Measurements from ENCODE around the gene PPFIBP1.
"Not testable (repeated sequence)": the region's sequence is repeated elsewhere in the genome, so short reads cannot be mapped to it uniquely, and the experiment has no call there.

The PPFIBP1 gene

GRCh38 chr12:27631365-27631764, 107.4 kb downstream of the PPFIBP1 start:
- Histone ChIP-seq H3K27ac (ENCODE audit: low read length) (no peak overlapping the region), H3K9me3 (ENCODE audit: insufficient read depth, low read length) (no peaks in the 10 kb centered on the region), H4K20me1 (ENCODE audit: insufficient read depth, low read length) (no peaks in the 10 kb centered on the region), H3K27me3 (ENCODE audit: low read depth, low read length) (peaks cover 3% of the 10 kb centered on the region; the same call in 1 of the 2 replicates), H3K4me2 (ENCODE audit: low read length) (no peak overlapping the region), H3K4me3 (ENCODE audit: low read length) (no peak overlapping the region), H3K4me1 (ENCODE audit: low read length) (no peaks in the 10 kb centered on the region), H3K9ac (ENCODE audit: low read length) (no peak overlapping the region), H3K36me3 (replicated peaks; ENCODE audit: low read depth, low read length) (no peaks in the 10 kb centered on the region), H2AFZ (ENCODE audit: low read depth, low read length) (no peak overlapping the region), H3K79me2 (ENCODE audit: low read length) (no peaks in the 10 kb centered on the region)
- TF ChIP-seq EZH2phosphoT487 (IDR thresholded peaks at IDR 0.05; ENCODE audit: low read depth) = no peak
- TF ChIP-seq CTCF (IDR thresholded peaks at IDR 0.05; ENCODE audit: low read depth, low read length) = no peak

- no peak overlapping the region for H3K27ac ChIP-seq (ENCODE audit: low read length)
- no peak overlapping the region for H3K4me2 ChIP-seq (ENCODE audit: low read length)
- no peaks in the 10 kb centered on the region for H3K9me3 ChIP-seq (ENCODE audit: insufficient read depth, low read length)
- no peak overlapping the region for H3K4me3 ChIP-seq (ENCODE audit: low read length)
- H3K36me3 ChIP-seq (replicated peaks; ENCODE audit: low read depth, low read length) = no peaks in the 10 kb centered on the region
- peaks cover 3% of the 10 kb centered on the region; the same call in 1 of the 2 replicates for H3K27me3 ChIP-seq (ENCODE audit: low read depth, low read length)
- no peaks in the 10 kb centered on the region for H3K4me1 ChIP-seq (ENCODE audit: low read length)
- no peaks in the 10 kb centered on the region for H3K79me2 ChIP-seq (ENCODE audit: low read length)
- no peak overlapping the region for H3K9ac ChIP-seq (ENCODE audit: low read length)
- TF ChIP-seq CTCF (IDR thresholded peaks at IDR 0.05; ENCODE audit: low read depth, low read length) (no peak), EZH2phosphoT487 (IDR thresholded peaks at IDR 0.05; ENCODE audit: low read depth) (no peak)
- H2AFZ ChIP-seq (ENCODE audit: low read depth, low read length) = no peak overlapping the region
- H4K20me1 ChIP-seq (ENCODE audit: insufficient read depth, low read length) = no peaks in the 10 kb centered on the region
Observed at GRCh38 chr12:27631813-27632491, 107.9 kb downstream of the PPFIBP1 start.

GRCh38 chr12:27635349-27635972, 111.5 kb downstream of the PPFIBP1 start:
- no peak overlapping the region for H3K9ac ChIP-seq (ENCODE audit: low read length)
- H2AFZ ChIP-seq (ENCODE audit: low read depth, low read length) = no peak overlapping the region
- no peaks in the 10 kb centered on the region for H3K4me1 ChIP-seq (ENCODE audit: low read length)
- H3K36me3 ChIP-seq (replicated peaks; ENCODE audit: low read depth, low read length) = no peaks in the 10 kb centered on the region
- no peaks in the 10 kb centered on the region for H4K20me1 ChIP-seq (ENCODE audit: insufficient read depth, low read length)
- no peaks in the 10 kb centered on the region for H3K79me2 ChIP-seq (ENCODE audit: low read length)
- no peak overlapping the region for H3K27ac ChIP-seq (ENCODE audit: low read length)
- H3K9me3 ChIP-seq (ENCODE audit: insufficient read depth, low read length) = no peaks in the 10 kb centered on the region
- H3K4me2 ChIP-seq (ENCODE audit: low read length) = no peak overlapping the region
- peaks cover 3% of the 10 kb centered on the region for H3K27me3 ChIP-seq (ENCODE audit: low read depth, low read length)
- H3K4me3 ChIP-seq (ENCODE audit: low read length) = no peak overlapping the region
- TF ChIP-seq CTCF (IDR thresholded peaks at IDR 0.05; ENCODE audit: low read depth, low read length) (peak; percentile 54), EZH2phosphoT487 (IDR thresholded peaks at IDR 0.05; ENCODE audit: low read depth) (no peak)

GRCh38 chr12:27636569-27636968, 112.6 kb downstream of the PPFIBP1 start:
- H3K9me3 ChIP-seq (ENCODE audit: insufficient read depth, low read length); H3K4me1 ChIP-seq (ENCODE audit: low read length); H3K27me3 ChIP-seq (ENCODE audit: low read depth, low read length); H4K20me1 ChIP-seq (ENCODE audit: insufficient read depth, low read length); H3K4me3 ChIP-seq (ENCODE audit: low read length); H2AFZ ChIP-seq (ENCODE audit: low read depth, low read length); H3K4me2 ChIP-seq (ENCODE audit: low read length); H3K79me2 ChIP-seq (ENCODE audit: low read length); H3K9ac ChIP-seq (ENCODE audit: low read length); H3K27ac ChIP-seq (ENCODE audit: low read length); H3K36me3 ChIP-seq (replicated peaks; ENCODE audit: low read depth, low read length): not testable (repeated sequence)

Data from OCI-LY3 (cell line).